GM19372 (cell line): ENCODE data around the gene TMEM117.
A peak's percentile ranks its signal among the peaks of the same experiment; 100 is the strongest.

Source experiments
- ATAC-seq: cut with Tn5 transposase; IDR thresholded peaks from one replicate; pipeline ENCODE4 v1.9.1; 2021; ENCODE audit warnings: mild to moderate bottlenecking, low read depth, moderate library complexity; ENCODE audit not compliant: unreplicated experiment

TMEM117 gene

GRCh38 chr12:44431647-44432343 lies 595.9 kb downstream of the TMEM117 start:
- peak; percentile 82 for ATAC-seq

GRCh38 chr12:44433659-44434058 lies 597.8 kb downstream of the TMEM117 start:
- no peak for ATAC-seq

GRCh38 chr12:44436756-44437155 lies 600.9 kb downstream of the TMEM117 start:
- no peak for ATAC-seq
